Mucosa of rectum (tissue), 2 donors: ENCODE results near the gene DNER.

ENCODE experiments used
- H3K27ac ChIP-seq, 2 donors: one replicate each; pipeline ENCODE4 v1.7.0; 2013; ENCODE audit warnings: inconsistent platforms in 2 of 2, low read depth in 2 of 2, low read length in 2 of 2
- H3K27me3 ChIP-seq, 2 donors: one replicate each; pipeline ENCODE4 v1.7.0; 2013; ENCODE audit warnings: low read length in 2 of 2; ENCODE audit not compliant: control insufficient read depth in 2 of 2, insufficient read depth in 2 of 2
- H3K36me3 ChIP-seq, 2 donors: one replicate each; pipeline ENCODE4 v1.7.0; 2013; ENCODE audit warnings: low read length in 2 of 2; ENCODE audit not compliant: control insufficient read depth in 2 of 2, insufficient read depth in 2 of 2
- H3K4me1 ChIP-seq, 2 donors: one replicate each; pipeline ENCODE4 v1.7.0; 2013; ENCODE audit warnings: low read length in 2 of 2, mild to moderate bottlenecking in 1 of 2; ENCODE audit not compliant: control insufficient read depth in 2 of 2, insufficient read depth in 2 of 2
- H3K4me3 ChIP-seq, 2 donors: one replicate each; pipeline ENCODE4 v1.7.0; 2013; ENCODE audit warnings: low read length in 2 of 2
- H3K9ac ChIP-seq, 2 donors: one replicate each; pipeline ENCODE4 v1.7.0; 2013; ENCODE audit warnings: low read length in 2 of 2, low read depth in 1 of 2, mild to moderate bottlenecking in 1 of 2
- H3K9me3 ChIP-seq, 2 donors: one replicate each; pipeline ENCODE4 v1.7.0; 2013; ENCODE audit warnings: low read length in 2 of 2; ENCODE audit not compliant: control insufficient read depth in 2 of 2
- donor health status: healthy.
- donor health status: Normal muscosa, but diverticular disease.

The DNER gene

GRCh38 chr2:229437467-229437866 is 276.9 kb downstream of the DNER start:
- no peak overlapping the region for H3K4me3 ChIP-seq
- no peaks in the 10 kb centered on the region for H3K36me3 ChIP-seq
- no peaks in the 10 kb centered on the region for H3K9me3 ChIP-seq
- no peak overlapping the region for H3K9ac ChIP-seq
- no peaks in the 10 kb centered on the region for H3K4me1 ChIP-seq
- H3K27me3 ChIP-seq: no peaks in the 10 kb centered on the region
- no peak overlapping the region for H3K27ac ChIP-seq

- Histone ChIP-seq H3K27ac (no peak overlapping the region), H3K36me3 (no peaks in the 10 kb centered on the region), H3K4me3 (no peak overlapping the region), H3K27me3 (no peaks in the 10 kb centered on the region), H3K9ac (no peak overlapping the region), H3K9me3 (no peaks in the 10 kb centered on the region), H3K4me1 (no peaks in the 10 kb centered on the region)
Measured at GRCh38 chr2:229434187-229434586, 280.2 kb downstream of the DNER start.

- no peak overlapping the region for H3K27ac ChIP-seq
- no peak overlapping the region for H3K4me3 ChIP-seq
- no peak overlapping the region for H3K9ac ChIP-seq
- no peaks in the 10 kb centered on the region for H3K27me3 ChIP-seq
- no peaks in the 10 kb centered on the region for H3K9me3 ChIP-seq
- H3K36me3 ChIP-seq: no peaks in the 10 kb centered on the region
- no peaks in the 10 kb centered on the region for H3K4me1 ChIP-seq
Measured at GRCh38 chr2:229433351-229433750, 281.0 kb downstream of the DNER start.

- no peaks in the 10 kb centered on the region for H3K36me3 ChIP-seq
- no peak overlapping the region for H3K9ac ChIP-seq
- H3K4me3 ChIP-seq: no peak overlapping the region
- no peaks in the 10 kb centered on the region for H3K9me3 ChIP-seq
- no peaks in the 10 kb centered on the region for H3K27me3 ChIP-seq
- H3K27ac ChIP-seq: no peak overlapping the region
- no peaks in the 10 kb centered on the region for H3K4me1 ChIP-seq
Measured at GRCh38 chr2:229431327-229431954, 282.9 kb downstream of the DNER start.

- Histone ChIP-seq H3K4me3 (no peak overlapping the region), H3K27ac (no peak overlapping the region), H3K4me1 (no peaks in the 10 kb centered on the region), H3K36me3 (no peaks in the 10 kb centered on the region), H3K27me3 (no peaks in the 10 kb centered on the region), H3K9me3 (no peaks in the 10 kb centered on the region), H3K9ac (no peak overlapping the region)
Measured at GRCh38 chr2:229429589-229429988, 284.8 kb downstream of the DNER start.

- Histone ChIP-seq H3K4me3 (no peak overlapping the region), H3K4me1 (no peaks in the 10 kb centered on the region), H3K36me3 (no peaks in the 10 kb centered on the region), H3K27ac (no peak overlapping the region), H3K9ac (no peak overlapping the region), H3K9me3 (no peaks in the 10 kb centered on the region), H3K27me3 (no peaks in the 10 kb centered on the region)
Measured at GRCh38 chr2:229426464-229426863, 287.9 kb downstream of the DNER start.

GRCh38 chr2:229425598-229425997 is 288.8 kb downstream of the DNER start:
- Histone ChIP-seq H3K9me3 (no peaks in the 10 kb centered on the region), H3K27me3 (no peaks in the 10 kb centered on the region), H3K9ac (no peak overlapping the region), H3K36me3 (no peaks in the 10 kb centered on the region), H3K27ac (no peak overlapping the region), H3K4me1 (no peaks in the 10 kb centered on the region), H3K4me3 (no peak overlapping the region)

GRCh38 chr2:229422063-229422462 is 292.3 kb downstream of the DNER start:
- H3K4me3 ChIP-seq: no peak overlapping the region
- H3K36me3 ChIP-seq: no peaks in the 10 kb centered on the region
- no peaks in the 10 kb centered on the region for H3K9me3 ChIP-seq
- no peaks in the 10 kb centered on the region for H3K27me3 ChIP-seq
- no peak overlapping the region for H3K9ac ChIP-seq
- no peak overlapping the region for H3K27ac ChIP-seq
- no peaks in the 10 kb centered on the region for H3K4me1 ChIP-seq

- H3K27ac ChIP-seq: no peak overlapping the region
- no peaks in the 10 kb centered on the region for H3K36me3 ChIP-seq
- no peak overlapping the region for H3K4me3 ChIP-seq
- H3K9me3 ChIP-seq: no peaks in the 10 kb centered on the region
- H3K27me3 ChIP-seq: no peaks in the 10 kb centered on the region
- no peaks in the 10 kb centered on the region for H3K4me1 ChIP-seq
- no peak overlapping the region for H3K9ac ChIP-seq
Measured at GRCh38 chr2:229419158-229419557, 295.2 kb downstream of the DNER start.

GRCh38 chr2:229417916-229418315 is 296.4 kb downstream of the DNER start:
- H3K4me1 ChIP-seq: no peaks in the 10 kb centered on the region
- H3K27ac ChIP-seq: no peak overlapping the region
- H3K4me3 ChIP-seq: no peak overlapping the region
- no peaks in the 10 kb centered on the region for H3K36me3 ChIP-seq
- H3K27me3 ChIP-seq: no peaks in the 10 kb centered on the region
- no peak overlapping the region for H3K9ac ChIP-seq
- no peaks in the 10 kb centered on the region for H3K9me3 ChIP-seq

- Histone ChIP-seq H3K9me3 (no peaks in the 10 kb centered on the region), H3K27me3 (no peaks in the 10 kb centered on the region), H3K4me1 (no peaks in the 10 kb centered on the region), H3K36me3 (no peaks in the 10 kb centered on the region), H3K4me3 (no peak overlapping the region), H3K9ac (no peak overlapping the region), H3K27ac (peak overlapping the region in 1 of 2 donors; percentile 68)
Measured at GRCh38 chr2:229417176-229417575, 297.2 kb downstream of the DNER start.
